NCI-H146 treated with DMSO at 0.1 percent for 48 hours (cell line): ENCODE data around the gene STEAP4.

Experiments used
- DNase-seq: peaks from one replicate; lab custom pipeline; 2025; ENCODE audit not compliant: unreplicated experiment; lab: John Stamatoyannopoulos, UW

The STEAP4 gene

GRCh38 chr7:88306590-88307048 is at the start of gene STEAP4:
Gene STEAP4 (minus strand): TSS chr7:88306894. CDS start chr7:88284269, 22,625 bp downstream.
- DNase-seq = no peak

- no peak for DNase-seq
Observed at GRCh38 chr7:88355011-88355410, 48.3 kb upstream of the STEAP4 start.

GRCh38 chr7:88350118-88350517 is 43.4 kb upstream of the STEAP4 start:
- DNase-seq = no peak

- DNase-seq = no peak
Observed at GRCh38 chr7:88347517-88347916, 40.8 kb upstream of the STEAP4 start.

GRCh38 chr7:88347090-88347489 is 40.4 kb upstream of the STEAP4 start:
- DNase-seq = no peak

GRCh38 chr7:88346357-88346756 is 39.7 kb upstream of the STEAP4 start:
- DNase-seq = no peak

- no peak for DNase-seq
Observed at GRCh38 chr7:88344956-88345832, 38.5 kb upstream of the STEAP4 start.

GRCh38 chr7:88344271-88344670 is 37.6 kb upstream of the STEAP4 start:
- DNase-seq = no peak

DNA sequence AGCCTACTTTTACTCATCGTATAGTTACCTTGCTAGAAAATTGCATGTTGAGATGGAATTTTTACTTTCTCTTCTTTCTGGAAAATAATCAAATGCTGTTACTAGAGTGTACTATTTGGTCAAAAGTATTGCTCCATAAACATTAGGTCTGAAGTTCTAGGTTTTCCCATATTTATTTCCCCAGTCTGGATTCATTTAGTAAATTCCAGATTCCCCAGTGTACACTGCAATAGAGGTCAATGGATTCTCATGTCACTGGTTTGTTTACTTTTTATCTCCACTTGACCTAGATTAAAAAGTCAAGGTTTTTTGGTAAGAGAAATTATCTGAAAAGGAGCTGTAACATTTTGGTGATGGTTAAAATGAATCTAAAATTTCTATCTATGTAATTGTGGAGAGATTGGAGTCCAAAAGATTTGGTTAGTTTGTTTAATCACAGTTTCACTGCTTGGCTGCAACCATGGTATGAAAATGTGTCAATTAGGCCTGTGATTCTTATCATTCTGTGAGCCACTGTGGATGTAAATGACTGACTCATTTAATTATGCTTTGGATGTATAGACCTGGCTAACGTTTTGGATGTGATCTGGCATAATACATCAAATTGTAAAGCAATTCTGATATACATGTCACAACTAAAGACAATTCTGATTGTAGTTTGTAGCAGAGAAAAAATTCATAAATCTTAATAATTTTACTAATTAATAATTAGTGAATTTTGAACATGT is 32.7 kb upstream of the STEAP4 start:
- DNase-seq = no peak

GRCh38 chr7:88338503-88338902 is 31.8 kb upstream of the STEAP4 start:
- no peak for DNase-seq

DNA sequence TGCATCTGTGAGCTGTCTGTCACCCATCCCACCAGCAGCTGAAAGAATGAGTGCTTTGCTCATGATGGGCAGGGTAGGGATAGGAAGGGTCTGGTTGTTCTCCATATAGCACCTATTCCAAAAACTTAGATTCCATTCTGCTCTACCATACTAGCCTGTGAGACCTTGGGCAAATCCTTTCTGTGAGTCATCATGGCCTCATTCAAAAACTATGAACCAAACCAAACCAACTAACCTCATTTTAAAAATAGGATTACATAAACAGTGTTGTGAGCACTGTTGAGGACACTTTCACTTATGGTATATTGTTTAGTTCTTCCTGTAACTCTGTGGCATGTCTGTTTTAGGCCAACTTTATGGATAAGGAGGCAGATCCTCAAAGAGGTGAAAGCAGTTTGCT is 30.9 kb upstream of the STEAP4 start:
- no peak for DNase-seq

- DNase-seq = no peak
Observed at GRCh38 chr7:88331322-88331721, 24.6 kb upstream of the STEAP4 start.

- DNase-seq = no peak
Observed at GRCh38 chr7:88329532-88330463, 23.1 kb upstream of the STEAP4 start.

GRCh38 chr7:88328787-88329186 is 22.1 kb upstream of the STEAP4 start:
- DNase-seq = no peak

- DNase-seq = no peak
Observed at GRCh38 chr7:88324699-88325098, 18.0 kb upstream of the STEAP4 start.

GRCh38 chr7:88322151-88322550 is 15.5 kb upstream of the STEAP4 start:
- no peak for DNase-seq

DNA sequence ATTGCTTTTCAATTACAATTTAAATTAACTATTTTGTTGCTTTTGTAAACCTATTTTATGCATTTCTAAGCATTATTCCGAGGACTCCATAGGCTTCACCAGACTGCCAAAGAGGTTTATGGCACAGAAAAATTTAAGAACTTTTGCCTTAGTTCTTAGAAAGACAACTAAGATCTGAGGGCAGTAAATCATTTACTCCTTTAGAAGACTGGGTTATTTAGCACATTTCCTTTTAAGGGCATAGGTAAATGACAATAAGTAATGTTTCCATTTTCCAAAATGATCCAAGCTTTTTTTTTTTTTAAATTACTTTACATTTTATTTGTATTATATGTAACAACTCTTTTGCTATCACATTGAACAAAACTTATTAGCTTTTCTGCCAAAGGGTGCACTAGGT is 15.0 kb upstream of the STEAP4 start:
- no peak for DNase-seq

GRCh38 chr7:88318196-88318595 is 11.5 kb upstream of the STEAP4 start:
- DNase-seq = no peak

- DNase-seq = no peak
Observed at GRCh38 chr7:88317422-88317821, 10.7 kb upstream of the STEAP4 start.

DNA sequence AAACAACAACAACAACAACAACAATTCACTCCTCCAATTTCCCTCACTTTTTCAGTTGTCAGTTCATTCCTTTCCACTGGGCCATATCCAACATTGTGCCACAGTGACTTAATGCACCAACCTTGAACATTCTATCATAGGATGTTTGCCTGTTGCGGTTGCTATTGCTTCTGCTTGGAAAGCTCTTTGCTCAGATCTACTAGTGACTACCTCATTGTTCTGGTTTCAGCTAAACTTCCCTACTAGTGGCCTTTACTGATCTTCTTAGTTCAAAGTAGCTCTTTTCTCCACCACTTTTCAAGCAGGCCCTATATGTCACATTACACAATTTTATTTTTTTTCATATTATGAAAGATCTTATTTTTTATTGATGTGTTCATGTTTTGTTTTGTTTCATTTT is 9.8 kb upstream of the STEAP4 start:
- no peak for DNase-seq

GRCh38 chr7:88315522-88315921 is 8.8 kb upstream of the STEAP4 start:
- DNase-seq = no peak
